WTC11 (cell line): Measurements from ENCODE around the gene TPK1. TPM values are rescaled to one million over a fixed set of nuclear protein-coding genes. Genes with fewer than 3 reads are reported as not detected.

Experiments
- ATAC-seq: fragments of 200-7000 bp; cut with Tn5 transposase; 2 replicates; pipeline ENCODE4 v1.10.0; 2021; ENCODE audit warnings: mild to moderate bottlenecking, moderate library complexity
- CTCF ChIA-PET: fragments of 300-600 bp; sonication (Branson Sonifier 250); formaldehyde crosslinking; loops from one replicate; lab custom pipeline; 2021; ENCODE audit warnings: antibody characterized with exemption; lab: Charles Lee
- POLR2A ChIA-PET: fragments of 350-600 bp; sonication (Branson Sonifier 250); formaldehyde crosslinking; loops from one replicate; lab custom pipeline; 2021; ENCODE audit warnings: antibody characterized with exemption; lab: Charles Lee
- DNase-seq: peaks from one replicate; pipeline ENCODE4 v3.0.0; 2021; ENCODE audit warnings: low spot score
- H3K27ac Mint-ChIP-seq: 2 replicates; pipeline ENCODE4 v1.8.0; 2021; ENCODE audit warnings: mixed read lengths
- H3K27me3 Mint-ChIP-seq: 2 replicates; pipeline ENCODE4 v1.8.0; 2021; ENCODE audit warnings: low read depth, mild to moderate bottlenecking, moderate library complexity, mixed read lengths
- H3K36me3 Mint-ChIP-seq: 2 replicates; pipeline ENCODE4 v1.8.0; 2021; ENCODE audit warnings: mixed read lengths
- H3K4me1 Mint-ChIP-seq: 2 replicates; pipeline ENCODE4 v1.8.0; 2022; ENCODE audit warnings: mixed read lengths
- H3K4me3 Mint-ChIP-seq: 2 replicates; pipeline ENCODE4 v1.8.0; 2021; ENCODE audit warnings: mild to moderate bottlenecking, moderate library complexity, mixed read lengths
- H3K9me3 Mint-ChIP-seq: 2 replicates; pipeline ENCODE4 v1.8.0; 2021; ENCODE audit warnings: mixed read lengths
- EMX1 ChIP-seq: fragments of 250-450 bp; sonication (Bioruptor Pico); IDR thresholded peaks from 2 replicates; pipeline ENCODE4 v1.8.0; 2021; ENCODE audit warnings: mild to moderate bottlenecking
- ETV6 ChIP-seq: sonication (generic); formaldehyde crosslinking; IDR thresholded peaks from 2 replicates; pipeline ENCODE4 v1.8.1; 2022; ENCODE audit warnings: mild to moderate bottlenecking, missing genetic modification reagents
- FOXJ3 ChIP-seq: sonication (generic); formaldehyde crosslinking; IDR thresholded peaks from 2 replicates; pipeline ENCODE4 v1.9.0; 2021; ENCODE audit warnings: missing genetic modification reagents, mild to moderate bottlenecking, borderline replicate concordance
- OVOL2 ChIP-seq: fragments of 250-450 bp; sonication (Bioruptor Pico); IDR thresholded peaks from 2 replicates; pipeline ENCODE4 v1.9.0; 2021; ENCODE audit warnings: mild to moderate bottlenecking, borderline replicate concordance
- TEAD1 ChIP-seq: sonication (generic); formaldehyde crosslinking; IDR thresholded peaks from 2 replicates; pipeline ENCODE4 v1.8.0; 2022; ENCODE audit warnings: mild to moderate bottlenecking, missing genetic modification reagents
- TEAD4 ChIP-seq: sonication (generic); formaldehyde crosslinking; IDR thresholded peaks from 2 replicates; pipeline ENCODE4 v1.8.0; 2022; ENCODE audit warnings: mild to moderate bottlenecking, missing genetic modification reagents
- ZBTB21 ChIP-seq: sonication (generic); formaldehyde crosslinking; IDR thresholded peaks from 2 replicates; pipeline ENCODE4 v1.8.1; 2023; ENCODE audit warnings: mild to moderate bottlenecking, missing genetic modification reagents, borderline replicate concordance
- ZNF232 ChIP-seq: sonication (generic); formaldehyde crosslinking; IDR thresholded peaks from 2 replicates; pipeline ENCODE4 v1.8.0; 2022; ENCODE audit warnings: mild to moderate bottlenecking, missing genetic modification reagents
- ZNF263 ChIP-seq: sonication (generic); formaldehyde crosslinking; IDR thresholded peaks from 2 replicates; pipeline ENCODE4 v1.8.1; 2022; ENCODE audit warnings: low read depth, mild to moderate bottlenecking, moderate library complexity, missing genetic modification reagents
- ZNF416 ChIP-seq: fragments of 250-450 bp; sonication (Bioruptor Pico); IDR thresholded peaks from 2 replicates; pipeline ENCODE4 v1.9.0; 2021; ENCODE audit warnings: mild to moderate bottlenecking, inconsistent platforms
- ZNF423 ChIP-seq: fragments of 250-450 bp; sonication (Bioruptor Pico); IDR thresholded peaks from 2 replicates; pipeline ENCODE4 v2.1.2; 2022; ENCODE audit warnings: mild to moderate bottlenecking, moderate library complexity
- total RNA-seq: library from RNA; stranded (reverse); gene quantifications from 3 replicates; pipeline ENCODE4 v1.2.3, GENCODE V29; 2021
- TF ChIP-seq, protein P1 (sequence below): fragments of 250-450 bp; sonication (Bioruptor Pico); conservative IDR thresholded peaks from 2 replicates; pipeline ENCODE4 v1.9.0; 2021; ENCODE audit warnings: mild to moderate bottlenecking
- TF ChIP-seq, protein P2 (sequence below): fragments of 250-450 bp; sonication (Bioruptor Pico); IDR thresholded peaks from 2 replicates; pipeline ENCODE4 v1.9.0; 2021; ENCODE audit warnings: mild to moderate bottlenecking
- TF ChIP-seq, protein P3 (sequence below): sonication (generic); formaldehyde crosslinking; IDR thresholded peaks from 2 replicates; pipeline ENCODE4 v1.8.0; 2022; ENCODE audit warnings: mild to moderate bottlenecking, missing genetic modification reagents
- TF ChIP-seq, protein P4 (sequence below): sonication (generic); formaldehyde crosslinking; IDR thresholded peaks from 2 replicates; pipeline ENCODE4 v1.8.0; 2022; ENCODE audit warnings: mild to moderate bottlenecking, missing genetic modification reagents
- TF ChIP-seq, protein P5 (sequence below): sonication (generic); formaldehyde crosslinking; conservative IDR thresholded peaks from 2 replicates; pipeline ENCODE4 v1.8.1; 2023; ENCODE audit warnings: mild to moderate bottlenecking, low read depth, missing genetic modification reagents, moderate library complexity
- TF ChIP-seq, protein P6 (sequence below): sonication (generic); formaldehyde crosslinking; conservative IDR thresholded peaks from 2 replicates; pipeline ENCODE4 v1.8.1; 2022; ENCODE audit warnings: mild to moderate bottlenecking, missing genetic modification reagents

The TPK1 gene
- total RNA-seq, 1 experiment from 2014 or later: 2.7 TPM

DNA sequence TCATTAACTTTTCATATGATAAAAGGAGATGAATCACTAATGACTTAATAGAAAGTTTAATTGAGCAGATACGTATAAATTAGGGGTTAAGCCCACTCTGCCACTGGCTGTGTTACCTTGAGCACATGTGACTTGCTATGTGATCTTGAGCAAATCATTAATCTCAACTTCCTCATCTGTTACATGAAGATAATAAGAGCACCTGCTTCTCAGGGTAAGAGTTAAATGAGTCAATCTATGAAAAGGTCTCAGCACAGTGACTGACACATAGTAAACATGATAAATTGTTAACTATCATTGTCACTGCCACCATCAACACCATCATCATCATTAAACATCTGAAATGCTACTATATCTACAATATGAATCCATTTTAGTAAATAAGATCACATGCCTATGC, 110.8 kb downstream of the TPK1 start (continued):
- TF ChIP-seq, protein P1, sequence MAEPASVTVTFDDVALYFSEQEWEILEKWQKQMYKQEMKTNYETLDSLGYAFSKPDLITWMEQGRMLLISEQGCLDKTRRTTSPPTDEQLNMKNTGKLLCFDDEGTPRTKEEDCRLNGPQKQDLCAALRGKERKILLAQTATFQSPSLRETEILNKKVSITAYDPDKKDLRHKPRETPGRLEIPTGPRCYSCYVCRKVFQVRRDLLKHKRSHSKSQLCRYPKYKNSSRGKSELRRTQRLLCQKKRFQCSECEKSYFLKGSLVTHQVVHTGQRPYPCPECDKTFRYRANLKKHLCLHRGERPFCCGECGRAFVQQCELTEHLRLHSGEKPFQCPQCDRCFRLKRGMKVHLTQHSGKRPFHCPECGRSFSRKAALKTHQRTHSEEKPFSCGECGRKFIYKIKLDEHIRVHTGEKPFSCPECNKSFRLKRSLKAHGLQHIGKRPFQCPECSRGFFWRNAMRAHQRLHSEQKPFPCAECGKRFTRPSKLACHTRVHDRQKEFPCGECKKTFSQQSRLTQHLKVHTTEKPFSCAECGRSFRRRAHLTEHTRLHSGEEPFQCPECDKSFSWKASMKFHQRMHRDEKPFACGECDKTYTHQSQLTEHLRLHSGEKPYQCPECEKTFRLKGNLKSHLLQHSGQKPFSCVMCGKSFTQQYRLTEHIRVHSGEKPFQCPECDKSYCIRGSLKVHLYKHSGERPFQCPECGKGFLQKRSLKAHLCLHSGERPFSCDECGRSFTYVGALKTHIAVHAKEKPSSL: no peak
- TF ChIP-seq TEAD1 (CRISPR knock-in tag): no peak
- TF ChIP-seq, protein P2, sequence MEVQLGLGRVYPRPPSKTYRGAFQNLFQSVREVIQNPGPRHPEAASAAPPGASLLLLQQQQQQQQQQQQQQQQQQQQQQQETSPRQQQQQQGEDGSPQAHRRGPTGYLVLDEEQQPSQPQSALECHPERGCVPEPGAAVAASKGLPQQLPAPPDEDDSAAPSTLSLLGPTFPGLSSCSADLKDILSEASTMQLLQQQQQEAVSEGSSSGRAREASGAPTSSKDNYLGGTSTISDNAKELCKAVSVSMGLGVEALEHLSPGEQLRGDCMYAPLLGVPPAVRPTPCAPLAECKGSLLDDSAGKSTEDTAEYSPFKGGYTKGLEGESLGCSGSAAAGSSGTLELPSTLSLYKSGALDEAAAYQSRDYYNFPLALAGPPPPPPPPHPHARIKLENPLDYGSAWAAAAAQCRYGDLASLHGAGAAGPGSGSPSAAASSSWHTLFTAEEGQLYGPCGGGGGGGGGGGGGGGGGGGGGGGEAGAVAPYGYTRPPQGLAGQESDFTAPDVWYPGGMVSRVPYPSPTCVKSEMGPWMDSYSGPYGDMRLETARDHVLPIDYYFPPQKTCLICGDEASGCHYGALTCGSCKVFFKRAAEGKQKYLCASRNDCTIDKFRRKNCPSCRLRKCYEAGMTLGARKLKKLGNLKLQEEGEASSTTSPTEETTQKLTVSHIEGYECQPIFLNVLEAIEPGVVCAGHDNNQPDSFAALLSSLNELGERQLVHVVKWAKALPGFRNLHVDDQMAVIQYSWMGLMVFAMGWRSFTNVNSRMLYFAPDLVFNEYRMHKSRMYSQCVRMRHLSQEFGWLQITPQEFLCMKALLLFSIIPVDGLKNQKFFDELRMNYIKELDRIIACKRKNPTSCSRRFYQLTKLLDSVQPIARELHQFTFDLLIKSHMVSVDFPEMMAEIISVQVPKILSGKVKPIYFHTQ (CRISPR knock-in tag): no peak
- no peak for TF ChIP-seq ZNF232 (CRISPR knock-in tag)

DNA sequence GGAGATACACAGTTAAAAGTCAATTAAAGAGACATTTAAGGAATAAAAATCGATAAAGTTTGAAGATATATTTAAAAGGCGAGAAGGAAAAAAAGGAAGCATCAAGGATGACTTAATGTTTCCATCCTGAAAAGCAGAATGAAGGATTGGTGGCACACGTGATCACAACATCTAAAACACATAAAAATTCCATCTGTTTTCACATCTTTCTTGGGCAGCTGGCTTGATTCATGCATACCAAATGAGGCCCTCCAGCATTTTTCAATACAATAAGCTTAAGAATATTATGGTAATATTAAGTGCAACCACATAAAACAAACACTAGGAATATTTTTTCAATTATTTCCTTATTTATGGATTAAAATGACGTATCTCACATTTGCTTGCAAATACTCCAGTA, 112.6 kb downstream of the TPK1 start:
- Mint-ChIP-seq H3K36me3 (peaks cover 8% of the 10 kb centered on the region), H3K4me1 (peaks cover 7% of the 10 kb centered on the region), H3K27ac (no peak overlapping the region), H3K9me3 (peaks cover 23% of the 10 kb centered on the region), H3K27me3 (no peaks in the 10 kb centered on the region), H3K4me3 (no peak overlapping the region)
- TF ChIP-seq TEAD1 (CRISPR knock-in tag): no peak
- no peak for TF ChIP-seq EMX1
- no peak for TF ChIP-seq ZNF263
- no peak for TF ChIP-seq ETV6 (CRISPR knock-in tag)
- no peak for TF ChIP-seq OVOL2 (CRISPR knock-in tag)
- no peak for TF ChIP-seq ZNF232 (CRISPR knock-in tag)
- TF ChIP-seq, protein P3, sequence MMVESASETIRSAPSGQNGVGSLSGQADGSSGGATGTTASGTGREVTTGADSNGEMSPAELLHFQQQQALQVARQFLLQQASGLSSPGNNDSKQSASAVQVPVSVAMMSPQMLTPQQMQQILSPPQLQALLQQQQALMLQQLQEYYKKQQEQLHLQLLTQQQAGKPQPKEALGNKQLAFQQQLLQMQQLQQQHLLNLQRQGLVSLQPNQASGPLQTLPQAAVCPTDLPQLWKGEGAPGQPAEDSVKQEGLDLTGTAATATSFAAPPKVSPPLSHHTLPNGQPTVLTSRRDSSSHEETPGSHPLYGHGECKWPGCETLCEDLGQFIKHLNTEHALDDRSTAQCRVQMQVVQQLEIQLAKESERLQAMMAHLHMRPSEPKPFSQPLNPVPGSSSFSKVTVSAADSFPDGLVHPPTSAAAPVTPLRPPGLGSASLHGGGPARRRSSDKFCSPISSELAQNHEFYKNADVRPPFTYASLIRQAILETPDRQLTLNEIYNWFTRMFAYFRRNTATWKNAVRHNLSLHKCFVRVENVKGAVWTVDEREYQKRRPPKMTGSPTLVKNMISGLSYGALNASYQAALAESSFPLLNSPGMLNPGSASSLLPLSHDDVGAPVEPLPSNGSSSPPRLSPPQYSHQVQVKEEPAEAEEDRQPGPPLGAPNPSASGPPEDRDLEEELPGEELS (CRISPR knock-in tag): no peak
- no peak for TF ChIP-seq TEAD4 (CRISPR knock-in tag)
- no peak for TF ChIP-seq FOXJ3 (CRISPR knock-in tag)
- TF ChIP-seq, protein P4, sequence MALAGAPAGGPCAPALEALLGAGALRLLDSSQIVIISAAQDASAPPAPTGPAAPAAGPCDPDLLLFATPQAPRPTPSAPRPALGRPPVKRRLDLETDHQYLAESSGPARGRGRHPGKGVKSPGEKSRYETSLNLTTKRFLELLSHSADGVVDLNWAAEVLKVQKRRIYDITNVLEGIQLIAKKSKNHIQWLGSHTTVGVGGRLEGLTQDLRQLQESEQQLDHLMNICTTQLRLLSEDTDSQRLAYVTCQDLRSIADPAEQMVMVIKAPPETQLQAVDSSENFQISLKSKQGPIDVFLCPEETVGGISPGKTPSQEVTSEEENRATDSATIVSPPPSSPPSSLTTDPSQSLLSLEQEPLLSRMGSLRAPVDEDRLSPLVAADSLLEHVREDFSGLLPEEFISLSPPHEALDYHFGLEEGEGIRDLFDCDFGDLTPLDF (CRISPR knock-in tag): no peak
- TF ChIP-seq, protein P5, sequence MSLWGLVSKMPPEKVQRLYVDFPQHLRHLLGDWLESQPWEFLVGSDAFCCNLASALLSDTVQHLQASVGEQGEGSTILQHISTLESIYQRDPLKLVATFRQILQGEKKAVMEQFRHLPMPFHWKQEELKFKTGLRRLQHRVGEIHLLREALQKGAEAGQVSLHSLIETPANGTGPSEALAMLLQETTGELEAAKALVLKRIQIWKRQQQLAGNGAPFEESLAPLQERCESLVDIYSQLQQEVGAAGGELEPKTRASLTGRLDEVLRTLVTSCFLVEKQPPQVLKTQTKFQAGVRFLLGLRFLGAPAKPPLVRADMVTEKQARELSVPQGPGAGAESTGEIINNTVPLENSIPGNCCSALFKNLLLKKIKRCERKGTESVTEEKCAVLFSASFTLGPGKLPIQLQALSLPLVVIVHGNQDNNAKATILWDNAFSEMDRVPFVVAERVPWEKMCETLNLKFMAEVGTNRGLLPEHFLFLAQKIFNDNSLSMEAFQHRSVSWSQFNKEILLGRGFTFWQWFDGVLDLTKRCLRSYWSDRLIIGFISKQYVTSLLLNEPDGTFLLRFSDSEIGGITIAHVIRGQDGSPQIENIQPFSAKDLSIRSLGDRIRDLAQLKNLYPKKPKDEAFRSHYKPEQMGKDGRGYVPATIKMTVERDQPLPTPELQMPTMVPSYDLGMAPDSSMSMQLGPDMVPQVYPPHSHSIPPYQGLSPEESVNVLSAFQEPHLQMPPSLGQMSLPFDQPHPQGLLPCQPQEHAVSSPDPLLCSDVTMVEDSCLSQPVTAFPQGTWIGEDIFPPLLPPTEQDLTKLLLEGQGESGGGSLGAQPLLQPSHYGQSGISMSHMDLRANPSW: no peak
- TF ChIP-seq ZNF423 (CRISPR knock-in tag): no peak
- no peak for TF ChIP-seq ZBTB21 (CRISPR knock-in tag)
- TF ChIP-seq ZNF416 (CRISPR knock-in tag): no peak
- TF ChIP-seq, protein P6, sequence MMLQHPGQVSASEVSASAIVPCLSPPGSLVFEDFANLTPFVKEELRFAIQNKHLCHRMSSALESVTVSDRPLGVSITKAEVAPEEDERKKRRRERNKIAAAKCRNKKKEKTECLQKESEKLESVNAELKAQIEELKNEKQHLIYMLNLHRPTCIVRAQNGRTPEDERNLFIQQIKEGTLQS (CRISPR knock-in tag): no peak
- ChIA-PET CTCF (no interaction called here), POLR2A (no interaction called here)
- DNase-seq (no peak), ATAC-seq (no peak)
